Activated CD8-positive, alpha-beta memory T cell treated with anti-CD3 and anti-CD28 coated beads, Interleukin-2, amount 50 U/mL, for 1 hour (primary cell): ENCODE results near the gene CEP104.

Source experiments
- DNase-seq: peaks from one replicate; pipeline ENCODE4 v3.0.0-alpha.2; 2020; ENCODE audit errors: extremely low read depth

The CEP104 gene

DNA sequence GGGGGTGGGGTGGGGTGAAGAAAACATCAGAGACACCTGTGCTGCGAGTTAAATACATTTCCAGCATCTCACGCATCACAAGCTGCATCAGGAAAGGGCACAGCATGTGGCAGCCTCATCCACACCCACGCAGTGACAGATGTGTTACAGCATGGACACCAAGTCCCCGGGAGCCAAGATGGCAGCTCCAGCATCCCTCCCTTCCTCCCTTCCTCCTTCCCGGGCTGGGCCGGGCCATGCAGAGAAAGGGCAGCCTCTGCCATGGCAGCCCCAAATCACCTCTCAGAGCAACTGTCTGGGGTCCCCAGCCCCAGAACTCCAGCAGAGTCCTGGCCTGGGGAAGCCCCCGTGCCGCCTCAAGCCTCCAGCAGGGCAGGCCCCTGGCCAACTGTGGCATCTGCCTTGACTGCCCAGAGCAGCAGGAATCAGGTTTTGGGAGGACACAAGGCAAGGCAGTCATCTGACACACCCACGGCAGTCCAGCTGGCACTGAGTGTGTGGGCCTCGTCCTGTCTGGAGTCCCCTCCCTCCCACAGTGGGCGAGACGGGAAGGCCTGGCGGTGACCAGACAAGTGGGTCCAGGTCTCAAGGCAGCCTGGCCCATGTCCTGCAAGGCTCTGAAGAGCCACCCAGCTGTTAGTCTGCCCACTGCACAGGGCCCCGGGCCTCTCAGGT lies 78.3 kb downstream of the CEP104 start:
- DNase-seq: no peak

DNA sequence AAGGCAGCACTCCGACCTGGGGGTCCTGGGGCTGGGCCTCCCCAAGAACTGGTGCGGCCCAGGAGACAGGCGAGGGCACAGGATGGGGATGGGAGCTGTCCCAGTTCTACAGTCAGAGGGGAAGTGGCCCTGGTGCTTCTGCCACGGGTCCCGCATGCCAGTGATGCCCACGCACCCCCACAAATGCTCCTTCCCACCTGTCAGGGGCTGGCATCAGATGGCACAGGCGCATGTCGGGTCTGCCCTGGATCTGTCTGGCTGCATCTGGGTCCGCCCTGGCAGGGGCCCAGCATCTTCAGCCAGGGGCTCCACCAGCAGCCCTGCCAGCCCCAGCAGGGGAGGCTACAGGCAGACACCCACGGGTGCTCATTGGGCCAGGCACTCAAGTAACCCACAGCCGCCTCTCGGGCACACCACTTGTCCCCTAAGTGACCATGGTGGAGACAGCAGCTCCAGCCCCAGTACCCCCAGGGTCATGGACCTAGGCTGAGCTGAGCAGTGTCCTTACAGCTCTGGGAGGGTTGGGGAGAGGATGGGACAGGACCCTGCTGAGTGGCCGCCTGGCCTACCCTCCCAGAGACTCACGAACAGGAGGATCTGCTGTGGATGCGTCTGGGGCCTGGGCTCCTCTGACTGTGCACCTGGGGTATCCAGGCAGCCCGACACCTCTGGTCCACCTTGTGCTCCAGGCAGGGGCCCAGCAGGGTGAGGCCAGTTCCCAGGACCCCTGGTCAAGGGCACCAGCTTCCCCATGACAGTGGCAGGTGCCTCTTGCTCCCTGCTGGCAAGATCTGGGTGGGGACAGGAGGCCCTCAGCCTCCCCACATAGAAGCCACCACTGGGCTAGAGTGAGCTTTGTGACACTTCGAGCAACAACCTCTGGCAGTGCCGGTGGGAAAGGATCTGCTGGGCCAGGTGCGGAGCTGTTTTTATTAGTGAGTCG lies 79.1 kb downstream of the CEP104 start:
- DNase-seq: no peak

GRCh38 chr1:3777078-3777547 lies 79.9 kb downstream of the CEP104 start:
- no peak for DNase-seq

- DNase-seq: no peak
These were observed 80.6 kb downstream of the CEP104 start for GRCh38 chr1:3776231-3776961.

GRCh38 chr1:3775490-3776230 lies 81.4 kb downstream of the CEP104 start:
- DNase-seq: no peak

DNA sequence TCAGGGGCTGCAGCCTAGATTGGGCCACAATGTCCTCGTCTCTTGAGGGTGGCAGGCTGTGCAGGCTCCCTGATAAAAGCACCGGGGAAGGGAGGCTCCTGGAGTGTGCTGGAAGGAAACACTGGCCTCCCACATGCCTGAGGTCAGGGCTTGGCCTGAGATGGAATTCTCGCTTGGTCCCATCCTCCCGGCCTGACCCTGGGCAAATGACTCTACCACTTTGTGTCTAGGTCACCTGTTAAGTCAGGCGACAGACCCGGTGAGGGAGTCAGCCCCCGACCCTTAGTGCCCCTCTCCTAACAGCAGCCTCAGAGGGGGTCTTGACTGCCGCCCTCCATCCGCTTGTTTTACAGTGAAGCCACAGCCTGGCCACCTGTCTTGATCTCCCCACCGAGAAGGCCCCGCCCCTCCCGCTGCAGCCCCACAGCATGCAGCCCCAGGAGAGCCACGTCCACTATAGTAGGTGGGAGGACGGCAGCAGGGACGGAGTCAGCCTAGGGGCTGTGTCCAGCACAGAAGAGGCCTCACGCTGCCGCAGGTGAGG lies 82.0 kb downstream of the CEP104 start:
- DNase-seq: no peak

DNA sequence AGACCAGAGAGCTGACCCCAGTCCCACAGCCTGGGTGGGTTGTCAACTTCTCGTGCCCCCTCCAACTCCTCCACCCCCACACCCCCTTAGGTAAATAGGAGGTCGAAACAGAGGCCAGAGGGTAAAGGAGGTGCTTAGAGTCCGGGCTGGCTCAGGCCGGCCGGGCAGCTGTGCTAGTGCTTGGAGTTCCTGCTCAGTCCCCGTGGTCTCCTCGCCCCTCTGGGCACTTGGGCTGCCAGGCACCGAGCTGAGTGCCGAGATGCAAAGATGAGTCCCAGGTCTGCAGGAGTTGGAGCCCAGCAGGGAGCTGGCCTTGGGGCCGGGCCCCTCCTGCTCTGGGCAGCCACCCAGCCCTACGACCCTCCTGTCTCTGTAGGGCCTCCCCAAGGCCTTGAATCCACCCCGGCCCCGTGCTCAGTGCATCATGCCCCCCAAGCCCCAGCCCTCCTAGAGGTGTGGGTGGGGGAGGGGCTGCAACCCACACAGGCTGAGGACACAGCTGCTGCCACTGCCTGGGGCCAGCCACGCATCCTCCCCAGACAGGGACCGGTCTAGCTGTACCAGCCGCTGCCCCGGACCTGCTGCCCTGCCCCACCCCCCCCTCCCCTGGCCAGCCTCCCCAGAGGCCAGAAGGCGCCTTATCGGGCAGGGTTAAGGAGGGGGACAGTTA lies 82.6 kb downstream of the CEP104 start:
- no peak for DNase-seq

- DNase-seq: no peak
These were observed 83.3 kb downstream of the CEP104 start for GRCh38 chr1:3773572-3774275.

GRCh38 chr1:3772715-3773571 lies 84.1 kb downstream of the CEP104 start, which contains the start of gene SMIM1:
Gene SMIM1 (plus strand): TSS chr1:3772749. CDS start chr1:3775374, 2,625 bp downstream.
- DNase-seq: no peak

- DNase-seq: peak; percentile 62
These were observed 84.8 kb downstream of the CEP104 start for GRCh38 chr1:3772027-3772714.

DNA sequence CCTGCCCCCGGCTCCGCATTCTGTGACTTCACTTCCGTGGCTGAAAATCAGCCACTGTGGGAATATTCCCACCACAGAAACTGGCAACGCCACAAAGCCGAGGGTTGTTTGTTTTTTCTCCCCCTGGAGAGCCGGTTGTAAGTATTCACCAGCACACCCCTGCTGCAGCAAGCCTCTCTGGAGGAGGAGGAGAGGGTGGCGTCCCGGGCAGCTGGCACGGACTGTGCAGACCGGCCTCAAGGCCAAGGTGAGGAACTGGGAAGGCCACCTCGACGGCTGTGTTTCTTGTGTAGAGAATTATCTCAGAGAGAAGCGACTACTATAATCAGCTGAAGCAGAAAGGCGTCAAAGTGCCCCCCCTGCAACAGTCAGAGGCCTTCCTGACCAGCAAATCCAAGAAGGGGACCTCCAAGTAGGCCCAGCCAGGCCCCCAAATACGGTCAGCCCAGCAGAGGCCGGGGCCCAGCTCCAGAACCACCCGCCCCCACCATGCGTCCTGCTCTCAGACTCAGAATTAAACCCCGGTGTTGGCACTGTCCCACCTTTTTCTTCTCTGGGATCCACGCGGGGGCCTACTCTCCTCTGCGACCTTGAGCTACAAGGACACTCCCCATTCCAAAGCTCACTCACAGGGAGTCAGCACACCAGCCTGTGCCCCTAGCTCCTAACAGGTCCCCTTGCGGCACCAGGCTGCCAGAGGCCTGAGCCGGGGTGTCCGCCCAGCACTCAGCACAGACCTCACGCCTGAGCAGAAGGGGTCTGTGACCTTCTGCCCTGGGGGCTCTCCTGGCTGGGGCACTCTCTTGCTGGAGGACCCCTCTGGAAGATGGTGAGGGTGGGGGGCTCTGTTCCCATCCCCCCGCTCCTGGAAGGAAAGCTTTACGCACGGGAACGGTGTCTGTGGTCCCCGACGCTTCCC lies 85.6 kb downstream of the CEP104 start:
- no peak for DNase-seq

DNA sequence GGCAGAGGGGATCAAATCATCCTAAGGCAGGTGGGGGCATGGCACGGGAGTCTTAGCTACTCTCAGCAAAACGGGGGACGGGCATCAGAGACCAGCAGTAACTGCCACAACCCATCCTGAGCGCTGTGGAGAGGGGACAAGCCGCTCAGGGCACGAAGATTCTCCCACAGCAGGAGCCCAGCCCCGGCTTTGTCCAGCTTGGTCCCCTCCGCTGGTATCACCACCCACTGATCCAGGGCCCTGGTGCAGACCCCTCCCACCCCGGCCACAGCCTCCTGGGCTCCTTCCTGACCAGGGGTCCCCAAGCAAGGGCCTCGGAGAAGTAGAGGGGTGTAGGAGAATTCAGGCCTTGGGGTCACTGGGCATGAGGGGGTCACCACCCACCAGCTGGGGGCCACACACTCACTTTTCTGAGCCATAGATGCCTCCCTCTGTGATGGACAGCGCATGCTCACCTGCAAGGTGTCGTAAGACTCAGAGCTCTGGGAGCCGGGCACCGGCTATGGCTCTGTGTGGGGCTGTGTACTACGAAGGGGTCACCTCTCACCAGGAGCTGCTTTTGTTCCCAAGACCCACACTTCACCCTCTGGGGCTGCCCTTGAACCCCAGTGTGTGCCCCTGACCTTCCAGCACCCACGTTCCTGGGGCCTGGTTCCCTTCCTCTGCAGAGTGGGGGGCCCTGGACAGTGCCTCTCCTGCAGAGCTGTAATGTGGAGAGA lies 86.8 kb downstream of the CEP104 start:
- DNase-seq: no peak

GRCh38 chr1:3768811-3769390 lies 88.1 kb downstream of the CEP104 start:
- DNase-seq: no peak

DNA sequence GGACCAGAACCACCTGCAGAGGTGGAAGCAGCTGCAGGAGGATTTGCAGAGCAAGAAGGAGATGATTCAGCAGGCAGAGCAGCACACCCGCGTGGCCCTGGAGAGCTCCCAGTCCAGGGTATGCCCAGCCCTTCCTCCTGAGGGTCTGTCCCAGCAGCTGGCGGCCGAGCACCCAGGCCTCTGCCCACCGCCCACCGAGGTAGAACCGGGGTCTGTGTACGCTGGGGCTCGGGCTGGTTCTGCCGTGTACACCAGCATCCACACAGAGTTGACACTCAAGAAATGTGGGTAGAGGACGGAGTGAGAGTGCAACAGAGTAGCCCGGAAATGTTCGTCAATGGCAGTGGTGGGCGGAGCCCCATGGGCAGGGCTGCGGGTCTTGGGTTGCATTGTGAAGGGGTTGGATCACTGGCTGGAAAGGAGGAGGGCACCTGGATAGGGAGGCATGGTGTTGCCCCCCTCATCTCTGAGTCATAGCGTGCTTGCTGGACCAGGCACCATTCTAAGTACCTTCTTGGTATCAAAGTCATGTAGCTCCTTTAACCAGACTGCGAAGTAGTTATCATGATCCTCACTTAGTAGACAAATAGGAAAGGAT lies 89.6 kb downstream of the CEP104 start:
- no peak for DNase-seq

- DNase-seq: no peak
These were observed 93.5 kb downstream of the CEP104 start for GRCh38 chr1:3763351-3764125.
